GM19467 (cell line): ENCODE measurements around the gene MAL.

Experiments
- ATAC-seq: cut with Tn5 transposase; IDR thresholded peaks from one replicate; pipeline ENCODE4 v1.9.1; 2021; ENCODE audit warnings: mild to moderate bottlenecking, moderate library complexity; ENCODE audit not compliant: unreplicated experiment

The MAL gene

GRCh38 chr2:95047629-95048510, 22.4 kb downstream of the MAL start:
- no peak for ATAC-seq

- no peak for ATAC-seq
Observed at GRCh38 chr2:95048825-95049682, 23.5 kb downstream of the MAL start.

GRCh38 chr2:95049683-95049955, 24.1 kb downstream of the MAL start:
- ATAC-seq: no peak

GRCh38 chr2:95049961-95050360, 24.5 kb downstream of the MAL start:
- no peak for ATAC-seq

GRCh38 chr2:95050385-95051300, 25.1 kb downstream of the MAL start:
- ATAC-seq: no peak

GRCh38 chr2:95051626-95052025, 26.1 kb downstream of the MAL start:
- ATAC-seq: no peak

GRCh38 chr2:95052307-95052706, 26.8 kb downstream of the MAL start:
- ATAC-seq: no peak

GRCh38 chr2:95052804-95053479, 27.4 kb downstream of the MAL start:
- ATAC-seq: no peak

- ATAC-seq: no peak
Observed at GRCh38 chr2:95053543-95053942, 28.0 kb downstream of the MAL start.

GRCh38 chr2:95054016-95054415, 28.5 kb downstream of the MAL start:
- no peak for ATAC-seq

- no peak for ATAC-seq
Observed at GRCh38 chr2:95055262-95055661, 29.8 kb downstream of the MAL start.

- ATAC-seq: no peak
Observed at GRCh38 chr2:95056044-95056443, 30.5 kb downstream of the MAL start.

- no peak for ATAC-seq
Observed at GRCh38 chr2:95056461-95057459, 31.3 kb downstream of the MAL start.

- ATAC-seq: no peak
Observed at GRCh38 chr2:95057535-95058370, 32.2 kb downstream of the MAL start.

GRCh38 chr2:95058466-95058988, 33.0 kb downstream of the MAL start:
- ATAC-seq: no peak

- ATAC-seq: no peak
Observed at GRCh38 chr2:95058989-95059641, 33.6 kb downstream of the MAL start.

GRCh38 chr2:95059656-95060370, 34.3 kb downstream of the MAL start:
- no peak for ATAC-seq
